HEK293T (cell line): Measurements from ENCODE around the gene ALG9.

Experiments
- BHLHE40 ChIP-seq: fragments of 450-650 bp; IDR thresholded peaks from 2 replicates; pipeline ENCODE4 v1.6.1; 2016; ENCODE audit warnings: mild to moderate bottlenecking, moderate library complexity, borderline replicate concordance
- FOXA1 ChIP-seq: fragments of 450-650 bp; IDR thresholded peaks from 2 replicates; pipeline ENCODE4 v1.6.1; 2016; ENCODE audit warnings: mild to moderate bottlenecking
- FOXK2 ChIP-seq: fragments of 450-650 bp; IDR thresholded peaks from 2 replicates; pipeline ENCODE4 v1.6.1; 2016; ENCODE audit warnings: mild to moderate bottlenecking
- SP1 ChIP-seq: fragments of 450-650 bp; IDR thresholded peaks from 2 replicates; pipeline ENCODE4 v1.6.1; 2017

DNA sequence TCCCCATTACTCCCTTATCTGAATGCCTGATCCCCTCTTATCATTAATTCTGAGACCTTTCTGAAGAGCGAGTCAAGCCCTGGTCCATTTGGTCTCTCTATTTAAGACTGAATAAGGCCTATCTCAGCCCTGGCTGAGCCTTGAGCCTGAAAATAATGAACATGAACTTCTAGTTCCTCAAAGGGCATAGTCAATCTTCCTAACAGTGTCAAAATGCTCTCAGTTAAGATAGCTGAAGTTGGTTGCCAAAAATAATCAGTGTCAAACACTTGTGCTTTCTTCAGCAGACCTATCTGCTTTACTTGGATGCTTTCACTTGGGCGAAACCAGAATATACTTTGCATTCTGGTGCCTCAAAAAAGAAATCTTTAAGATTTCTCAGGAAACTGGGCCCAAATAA is 62.5 kb downstream of the ALG9 start:
- TF ChIP-seq FOXA1 (no peak), FOXK2 (no peak), BHLHE40 (no peak), SP1 (no peak)
